Glutamatergic neuron (in vitro differentiated cells): Measurements from ENCODE around the gene INAFM2. TPM values are rescaled to one million over a fixed set of nuclear protein-coding genes. Genes with fewer than 3 reads are reported as not detected.
A peak's percentile ranks its signal among the peaks of the same experiment; 100 is the strongest.

ENCODE experiments used
- DNase-seq: peaks from one replicate; pipeline ENCODE4 v3.0.0; 2022
- H3K27ac Mint-ChIP-seq: one replicate; pipeline ENCODE4 v1.8.0; 2020; ENCODE audit warnings: mild to moderate bottlenecking, mixed read lengths, inconsistent platforms; ENCODE audit not compliant: unreplicated experiment
- H3K27me3 Mint-ChIP-seq: one replicate; pipeline ENCODE4 v1.8.0; 2020; ENCODE audit warnings: mild to moderate bottlenecking, moderate library complexity, mixed read lengths, inconsistent platforms; ENCODE audit not compliant: unreplicated experiment
- H3K36me3 Mint-ChIP-seq: one replicate; pipeline ENCODE4 v1.8.0; 2020; ENCODE audit warnings: mild to moderate bottlenecking, mixed read lengths, inconsistent platforms; ENCODE audit not compliant: unreplicated experiment
- H3K4me1 Mint-ChIP-seq: one replicate; pipeline ENCODE4 v1.8.0; 2020; ENCODE audit warnings: mild to moderate bottlenecking, low read depth, mixed read lengths, inconsistent platforms; ENCODE audit not compliant: unreplicated experiment
- H3K4me3 Mint-ChIP-seq: one replicate; pipeline ENCODE4 v1.8.0; 2020; ENCODE audit warnings: mild to moderate bottlenecking, mixed read lengths, inconsistent platforms; ENCODE audit not compliant: unreplicated experiment
- H3K9me3 Mint-ChIP-seq: one replicate; pipeline ENCODE4 v1.8.0; 2020; ENCODE audit warnings: mild to moderate bottlenecking, moderate library complexity, mixed read lengths, inconsistent platforms; ENCODE audit not compliant: unreplicated experiment
- total RNA-seq: library from RNA; stranded (reverse); fragmentation: NEBNext Ultra II Directional; extraction: Animal tissue kit (Norgen Biotek cat#: 25700); gene quantifications from one replicate; pipeline ENCODE4 v1.2.1, GENCODE V29; 2021; ENCODE audit not compliant: unreplicated experiment
- TF ChIP-seq, protein P1 (sequence below): fragments of 200-600 bp; sonication (generic); IDR thresholded peaks from one replicate; pipeline ENCODE4 v1.5.0; 2021; ENCODE audit not compliant: partially characterized antibody, unreplicated experiment

INAFM2 gene
- total RNA-seq, 1 donor from 2014 or later = 15.9 TPM

DNA sequence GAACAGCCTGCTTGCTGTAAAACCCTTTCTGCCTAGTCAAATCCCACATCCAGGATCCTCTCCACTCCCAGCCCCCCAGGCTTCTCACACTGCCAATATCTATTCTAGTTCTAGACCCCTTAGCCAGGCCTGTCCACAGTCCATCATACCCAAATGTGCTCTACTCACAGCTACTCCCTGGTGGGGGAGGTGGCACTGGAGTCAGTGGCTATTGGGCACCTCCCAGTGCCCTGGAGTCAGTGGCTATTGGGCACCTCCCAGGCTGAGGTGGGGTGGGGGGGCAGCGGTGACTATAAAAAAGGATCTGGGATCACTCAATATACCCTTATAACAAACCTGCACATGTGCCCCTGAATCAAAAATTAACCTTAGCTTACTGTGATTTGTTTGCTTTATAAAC, 33.8 kb downstream of the INAFM2 start:
- TF ChIP-seq, protein P1, sequence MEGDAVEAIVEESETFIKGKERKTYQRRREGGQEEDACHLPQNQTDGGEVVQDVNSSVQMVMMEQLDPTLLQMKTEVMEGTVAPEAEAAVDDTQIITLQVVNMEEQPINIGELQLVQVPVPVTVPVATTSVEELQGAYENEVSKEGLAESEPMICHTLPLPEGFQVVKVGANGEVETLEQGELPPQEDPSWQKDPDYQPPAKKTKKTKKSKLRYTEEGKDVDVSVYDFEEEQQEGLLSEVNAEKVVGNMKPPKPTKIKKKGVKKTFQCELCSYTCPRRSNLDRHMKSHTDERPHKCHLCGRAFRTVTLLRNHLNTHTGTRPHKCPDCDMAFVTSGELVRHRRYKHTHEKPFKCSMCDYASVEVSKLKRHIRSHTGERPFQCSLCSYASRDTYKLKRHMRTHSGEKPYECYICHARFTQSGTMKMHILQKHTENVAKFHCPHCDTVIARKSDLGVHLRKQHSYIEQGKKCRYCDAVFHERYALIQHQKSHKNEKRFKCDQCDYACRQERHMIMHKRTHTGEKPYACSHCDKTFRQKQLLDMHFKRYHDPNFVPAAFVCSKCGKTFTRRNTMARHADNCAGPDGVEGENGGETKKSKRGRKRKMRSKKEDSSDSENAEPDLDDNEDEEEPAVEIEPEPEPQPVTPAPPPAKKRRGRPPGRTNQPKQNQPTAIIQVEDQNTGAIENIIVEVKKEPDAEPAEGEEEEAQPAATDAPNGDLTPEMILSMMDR = no peak
- peak overlapping the region; percentile 85 for H3K4me3 Mint-ChIP-seq
- peaks cover 21% of the 10 kb centered on the region for H3K27me3 Mint-ChIP-seq
- no peak for DNase-seq
- H3K9me3 Mint-ChIP-seq = peaks cover 11% of the 10 kb centered on the region
- peaks cover 49% of the 10 kb centered on the region for H3K4me1 Mint-ChIP-seq
- no peaks in the 10 kb centered on the region for H3K36me3 Mint-ChIP-seq
- H3K27ac Mint-ChIP-seq = peak overlapping the region; percentile 87

DNA sequence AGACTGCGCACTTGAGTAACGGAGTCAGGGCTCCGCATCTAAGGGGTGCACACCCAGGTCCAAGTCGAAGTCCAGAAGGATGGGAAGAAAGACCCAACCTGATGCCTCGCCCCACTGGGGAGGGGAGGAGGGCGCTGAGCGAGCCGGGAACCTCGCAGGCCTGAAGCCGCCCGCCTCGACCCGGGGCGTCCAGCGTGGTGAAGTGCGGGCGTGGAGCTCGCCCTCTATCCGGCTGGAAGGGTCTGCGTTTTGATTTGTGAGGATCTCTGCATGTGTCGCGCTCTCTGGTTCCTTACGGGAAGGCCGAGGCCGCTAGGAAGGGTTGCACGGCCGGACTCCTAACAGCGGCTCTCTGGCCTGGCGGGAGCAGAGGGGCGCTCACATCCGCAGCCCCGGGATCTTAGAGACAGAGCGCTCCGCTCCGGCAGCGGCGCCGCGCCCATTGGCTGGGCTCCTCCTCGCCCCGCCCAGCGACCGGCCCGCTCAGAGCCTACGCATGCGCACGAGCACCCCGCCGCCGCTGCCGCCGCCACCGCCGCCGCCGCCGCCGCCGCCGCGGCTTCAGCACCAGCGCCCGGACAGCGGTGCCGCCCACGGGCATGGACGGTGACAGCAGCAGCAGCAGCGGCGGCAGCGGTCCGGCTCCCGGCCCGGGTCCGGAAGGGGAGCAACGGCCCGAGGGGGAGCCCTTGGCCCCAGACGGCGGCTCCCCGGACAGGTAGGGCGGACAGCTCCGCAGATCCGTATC, 34.4 kb downstream of the INAFM2 start, which contains the start of gene DISP2:
TSS of gene DISP2 (plus strand) at position 497 of the 748 bp plus-strand sequence. CDS start at position 600, 103 bp downstream.
- Mint-ChIP-seq H3K4me1 (peaks cover 49% of the 10 kb centered on the region), H3K27ac (peak within 1 kb of the TSS; percentile 87), H3K27me3 (peaks cover 21% of the 10 kb centered on the region), H3K9me3 (peaks cover 11% of the 10 kb centered on the region), H3K36me3 (no peaks in the 10 kb centered on the region), H3K4me3 (peak within 1 kb of the TSS; percentile 91)
- TF ChIP-seq, protein P1 = no peak
- DNase-seq = peak; percentile 93

DNA sequence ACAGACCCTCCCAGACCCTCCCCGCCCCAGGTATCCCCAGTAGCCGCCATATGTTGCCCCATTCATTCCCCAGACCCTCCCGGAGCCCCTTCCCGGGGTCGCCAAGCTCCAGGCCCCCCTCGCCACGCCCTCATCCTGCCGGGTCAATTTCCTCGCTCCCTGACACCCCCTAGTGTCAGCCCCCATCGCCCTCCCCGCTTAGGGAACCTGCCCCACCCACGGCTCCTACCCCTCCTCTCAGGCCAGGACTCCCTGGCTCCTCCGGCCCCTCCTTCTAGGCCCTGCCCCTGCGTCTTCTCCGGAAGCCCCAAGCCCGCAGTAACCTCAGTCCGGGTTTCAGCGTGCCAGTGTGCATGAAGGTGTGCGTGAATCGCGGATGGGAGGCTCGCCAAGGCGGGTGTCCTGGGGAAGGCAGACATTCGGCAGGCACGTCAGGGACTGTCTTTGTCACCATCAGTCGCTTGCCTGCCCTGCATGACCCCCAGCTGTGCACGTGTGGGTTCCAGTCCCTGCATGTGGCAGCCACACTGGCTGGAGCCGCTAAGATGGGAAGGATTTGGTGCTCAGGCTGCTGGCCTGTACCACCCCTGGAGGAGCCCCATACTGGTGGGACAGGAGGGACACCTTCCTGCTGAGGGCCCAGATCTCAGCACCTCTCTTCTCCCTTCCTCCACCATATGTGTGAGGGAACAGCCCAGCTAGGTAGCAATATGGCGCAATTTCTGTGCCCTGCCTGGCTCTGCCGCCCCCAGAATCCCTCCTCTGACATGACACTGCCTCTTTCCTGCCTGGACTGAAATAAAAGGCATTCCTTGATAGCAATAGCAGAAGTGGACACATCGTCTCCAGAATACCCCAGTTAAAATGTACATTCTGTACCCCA, 35.2 kb downstream of the INAFM2 start:
- peaks cover 11% of the 10 kb centered on the region for H3K9me3 Mint-ChIP-seq
- peaks cover 20% of the 10 kb centered on the region for H3K27me3 Mint-ChIP-seq
- H3K27ac Mint-ChIP-seq = peak overlapping the region; percentile 87
- peak; percentile 76 for DNase-seq
- H3K36me3 Mint-ChIP-seq = no peaks in the 10 kb centered on the region
- peak overlapping the region; percentile 91 for H3K4me3 Mint-ChIP-seq
- peaks cover 44% of the 10 kb centered on the region for H3K4me1 Mint-ChIP-seq
- TF ChIP-seq, protein P1 = peak; percentile 29

GRCh38 chr15:40360015-40360414, 36.5 kb downstream of the INAFM2 start:
- peaks cover 10% of the 10 kb centered on the region for H3K9me3 Mint-ChIP-seq
- no peak overlapping the region for H3K27ac Mint-ChIP-seq
- peaks cover 33% of the 10 kb centered on the region for H3K4me1 Mint-ChIP-seq
- no peak for DNase-seq
- no peaks in the 10 kb centered on the region for H3K36me3 Mint-ChIP-seq
- TF ChIP-seq, protein P1 = no peak
- peaks cover 14% of the 10 kb centered on the region for H3K27me3 Mint-ChIP-seq
- peak overlapping the region; percentile 91 for H3K4me3 Mint-ChIP-seq
